Suprapubic skin (tissue), 4 donors: ENCODE data around the gene SGTA. TPM values are rescaled to one million over a fixed set of nuclear protein-coding genes. Genes with fewer than 3 reads are reported as not detected.

Experiments used
- DNase-seq, 2 donors: peaks; one replicate each; pipeline ENCODE4 v3.0.0-alpha.2; 2019; ENCODE audit warnings: low spot score in 2 of 2
- H3K27ac ChIP-seq: fragments of 200-600 bp; sonication (generic); one replicate; pipeline ENCODE4 v1.5.1; 2019
- H3K27me3 ChIP-seq: fragments of 200-600 bp; sonication (generic); one replicate; pipeline ENCODE4 v1.5.1; 2019
- H3K36me3 ChIP-seq: fragments of 200-600 bp; sonication (generic); one replicate; pipeline ENCODE4 v1.5.1; 2019
- H3K4me1 ChIP-seq: fragments of 200-600 bp; sonication (generic); one replicate; pipeline ENCODE4 v1.5.1; 2019
- H3K4me3 ChIP-seq: fragments of 200-600 bp; sonication (generic); one replicate; pipeline ENCODE4 v1.5.1; 2019; ENCODE audit warnings: mild to moderate bottlenecking
- H3K9me3 ChIP-seq: fragments of 200-600 bp; sonication (generic); one replicate; pipeline ENCODE4 v1.5.1; 2019
- CTCF ChIP-seq, 2 donors: fragments of 200-600 bp in 1 of 2; fragments of 450-650 bp in 1 of 2; sonication (generic) in 1 of 2; IDR thresholded peaks; one replicate each; pipeline ENCODE4 v1.5.1; 2016 to 2019; ENCODE audit warnings: antibody characterized with exemption in 2 of 2, mild to moderate bottlenecking in 1 of 2, moderate library complexity in 1 of 2
- EP300 ChIP-seq: sonication (generic); formaldehyde crosslinking; IDR thresholded peaks from one replicate; pipeline ENCODE4 v1.6.1; 2017; ENCODE audit warnings: antibody characterized with exemption
- POLR2A ChIP-seq, 2 donors: fragments of 450-650 bp; IDR thresholded peaks; one replicate each; pipeline ENCODE4 v1.6.1; 2017; ENCODE audit warnings: antibody characterized with exemption in 2 of 2, mild to moderate bottlenecking in 2 of 2, moderate library complexity in 2 of 2
- POLR2AphosphoS5 ChIP-seq, 3 donors: sonication (generic); formaldehyde crosslinking; IDR thresholded peaks; one replicate each; pipeline ENCODE4 v1.6.1; 2017; ENCODE audit warnings: antibody characterized with exemption in 3 of 3
- WGBS: methylation state at CpG from one replicate; pipeline ENCODE4 v1.1.5; 2018; 5-methylcytosine and 5-hydroxymethylcytosine counted together
- total RNA-seq, 4 donors: library from RNA; depleted of rRNA; stranded (reverse); fragments of >200 nt; gene quantifications; one replicate each; pipeline ENCODE4 v1.1.0, GENCODE V29; 2016

The SGTA gene
- total RNA-seq, 4 donors from 2014 or later: 29.1 to 48.9 (median 40.6) TPM

GRCh38 chr19:2775556-2776430 is 7.3 kb downstream of the SGTA start:
- Histone ChIP-seq H3K36me3 (peaks cover 15% of the 10 kb centered on the region), H3K27ac (peak overlapping the region; percentile 71), H3K9me3 (no peaks in the 10 kb centered on the region), H3K4me3 (peak overlapping the region; percentile 27), H3K27me3 (no peaks in the 10 kb centered on the region), H3K4me1 (peaks cover 24% of the 10 kb centered on the region)
- TF ChIP-seq CTCF (IDR thresholded peaks at IDR 0.05) (no peak), EP300 (no peak), POLR2AphosphoS5 (IDR thresholded peaks at IDR 0.05) (no peak), POLR2A (IDR thresholded peaks at IDR 0.05) (no peak)
- WGBS: 64% methylated on average over 29 of the region's 29 CpGs
- DNase-seq: no peak

GRCh38 chr19:2774953-2775555 is 8.0 kb downstream of the SGTA start:
- Histone ChIP-seq H3K27ac (peak overlapping the region; percentile 71), H3K9me3 (no peaks in the 10 kb centered on the region), H3K4me3 (peak overlapping the region; percentile 27), H3K36me3 (peaks cover 15% of the 10 kb centered on the region), H3K4me1 (peaks cover 23% of the 10 kb centered on the region), H3K27me3 (no peaks in the 10 kb centered on the region)
- TF ChIP-seq CTCF (IDR thresholded peaks at IDR 0.05): no peak
- TF ChIP-seq POLR2AphosphoS5 (IDR thresholded peaks at IDR 0.05): no peak
- TF ChIP-seq POLR2A (IDR thresholded peaks at IDR 0.05): no peak
- TF ChIP-seq EP300: no peak
- 76% methylated on average over 7 of the region's 24 CpGs for WGBS
- no peak for DNase-seq

GRCh38 chr19:2774083-2774679 is 8.9 kb downstream of the SGTA start:
- DNase-seq: no peak
- 84% methylated on average over 30 of the region's 32 CpGs for WGBS
- TF ChIP-seq CTCF (IDR thresholded peaks at IDR 0.05): no peak
- Histone ChIP-seq H3K36me3 (peaks cover 14% of the 10 kb centered on the region), H3K27ac (no peak overlapping the region), H3K4me1 (peaks cover 22% of the 10 kb centered on the region), H3K9me3 (no peaks in the 10 kb centered on the region), H3K4me3 (no peak overlapping the region), H3K27me3 (no peaks in the 10 kb centered on the region)

GRCh38 chr19:2771786-2772674 is 11.0 kb downstream of the SGTA start:
- no peak for DNase-seq
- no peaks in the 10 kb centered on the region for H3K9me3 ChIP-seq
- H3K4me1 ChIP-seq: peaks cover 19% of the 10 kb centered on the region
- H3K27ac ChIP-seq: no peak overlapping the region
- no peak overlapping the region for H3K4me3 ChIP-seq
- no peaks in the 10 kb centered on the region for H3K27me3 ChIP-seq
- H3K36me3 ChIP-seq: peaks cover 23% of the 10 kb centered on the region
- 85% methylated on average over 25 of the region's 29 CpGs for WGBS
- TF ChIP-seq CTCF (IDR thresholded peaks at IDR 0.05) (no peak), POLR2A (IDR thresholded peaks at IDR 0.05) (no peak), POLR2AphosphoS5 (IDR thresholded peaks at IDR 0.05) (no peak), EP300 (no peak)
